GM21619 (cell line): Measurements from ENCODE around the gene RRAGD.

ENCODE experiments used
- ATAC-seq: cut with Tn5 transposase; IDR thresholded peaks from one replicate; pipeline ENCODE4 v1.9.1; 2021; ENCODE audit not compliant: unreplicated experiment

Gene RRAGD

GRCh38 chr6:89348372-89348771 is 63.7 kb downstream of the RRAGD start:
- no peak for ATAC-seq

GRCh38 chr6:89347825-89348224 is 64.2 kb downstream of the RRAGD start:
- ATAC-seq: no peak

GRCh38 chr6:89346433-89346832 is 65.6 kb downstream of the RRAGD start:
- no peak for ATAC-seq

- ATAC-seq: no peak
These were observed 72.5 kb downstream of the RRAGD start for GRCh38 chr6:89339565-89339964.

- ATAC-seq: no peak
These were observed 76.9 kb downstream of the RRAGD start for GRCh38 chr6:89335164-89335563.

GRCh38 chr6:89330910-89331309 is 81.2 kb downstream of the RRAGD start:
- no peak for ATAC-seq

GRCh38 chr6:89328976-89329375 is 83.1 kb downstream of the RRAGD start:
- no peak for ATAC-seq

GRCh38 chr6:89324304-89324703 is 87.8 kb downstream of the RRAGD start:
- no peak for ATAC-seq

- no peak for ATAC-seq
These were observed 88.5 kb downstream of the RRAGD start for GRCh38 chr6:89323511-89323971.

- peak; percentile 62 for ATAC-seq
These were observed 90.7 kb downstream of the RRAGD start for GRCh38 chr6:89321131-89321970.

GRCh38 chr6:89320012-89320559 is 92.0 kb downstream of the RRAGD start:
- ATAC-seq: no peak

- ATAC-seq: no peak
These were observed 95.0 kb downstream of the RRAGD start for GRCh38 chr6:89317067-89317466.

- ATAC-seq: no peak
These were observed 96.7 kb downstream of the RRAGD start, which contains the start of gene GABRR2 for GRCh38 chr6:89315249-89315885. GABRR2 (minus strand) TSS chr6:89315299; CDS start chr6:89315165, 134 bp downstream.

- no peak for ATAC-seq
These were observed 97.4 kb downstream of the RRAGD start for GRCh38 chr6:89314692-89315091.
